Measurements from ENCODE around the gene FAM174C. TPM values are rescaled to one million over a fixed set of nuclear protein-coding genes. Genes with fewer than 3 reads are reported as not detected.

Gene FAM174C
- total and polyA plus RNA-seq, 2 donors (not counting 3 experiments of a cell fraction or from before 2014, with no cell fraction given): 46.7 to 83.9 TPM

DNA sequence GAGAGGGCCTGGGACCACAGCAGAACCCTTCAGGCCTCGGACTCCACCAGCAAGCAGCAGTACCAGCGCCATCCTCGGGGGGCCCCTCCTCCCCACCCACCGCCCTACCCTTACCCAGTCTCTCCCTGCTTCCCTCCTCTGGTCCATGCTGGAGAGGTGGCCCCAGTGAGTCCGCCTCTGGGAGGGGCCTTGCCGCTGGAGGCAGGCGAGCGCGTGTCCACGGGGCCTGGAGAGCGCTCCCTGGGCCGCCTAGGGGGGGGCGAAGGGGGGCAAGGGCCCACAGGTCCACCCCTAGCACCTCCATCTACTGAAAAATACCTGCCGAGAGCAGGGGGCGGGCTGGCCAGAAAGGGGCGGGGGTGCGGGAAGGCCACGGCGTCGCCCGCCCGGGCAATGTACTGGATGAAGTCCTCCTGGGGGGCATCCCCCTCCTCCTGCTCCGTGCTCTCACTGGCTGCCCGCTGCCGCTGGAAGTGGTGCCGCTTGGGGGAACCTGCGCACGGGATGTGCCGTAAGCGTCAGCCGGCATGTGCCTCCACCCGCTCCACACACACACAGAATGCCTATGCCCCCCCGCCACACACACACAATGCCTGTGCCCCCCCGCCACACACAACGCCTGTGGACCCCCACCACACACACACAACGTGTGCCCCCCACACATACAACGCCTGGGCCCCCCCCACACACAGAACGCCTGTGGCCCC, 44.4 kb upstream of the FAM174C start:
- no peaks in the 10 kb centered on the region for H3K27me3 ChIP-seq (ENCODE audit: control insufficient read depth in 2 of 2, insufficient read depth in 2 of 2, low read length in 2 of 2)

More for the DNA sequence above, 44.4 kb upstream of the FAM174C start:
- Histone ChIP-seq H3K9me1 (replicated peaks; ENCODE audit: control insufficient read depth, extremely low read depth, insufficient read depth, low read length) (no peaks in the 10 kb centered on the region), H3K9ac (replicated peaks; ENCODE audit: extremely low read depth, insufficient read depth, low read length) (no peak overlapping the region), H3K79me2 (ENCODE audit: control insufficient read depth, insufficient read depth, low read length) (no peaks in the 10 kb centered on the region), H3K27ac (ENCODE audit: insufficient read depth, low read depth, low read length) (no peak overlapping the region), H4K20me1 (replicated peaks; ENCODE audit: control insufficient read depth, extremely low read depth, insufficient read depth, low read length) (no peaks in the 10 kb centered on the region), H2AFZ (ENCODE audit: low read depth, low read length) (no peak overlapping the region), H3K36me3 (ENCODE audit: control insufficient read depth in 2 of 2, extremely low read depth in 1 of 2, insufficient read depth in 2 of 2, low read length in 2 of 2) (peaks cover 0 to 18% of the 10 kb centered on the region in 2 experiments), H3K4me1 (ENCODE audit: control insufficient read depth, extremely low read depth, insufficient read depth, low read length) (peaks cover 10% of the 10 kb centered on the region), H3K4me2 (ENCODE audit: insufficient read depth, low read length) (no peak overlapping the region), H3K4me3 (replicated peaks in 1 of 3; ENCODE audit: insufficient read depth in 1 of 3, low read depth in 1 of 3, low read length in 3 of 3) (no peak overlapping the region), H3K9me3 (replicated peaks; ENCODE audit: control insufficient read depth, insufficient read depth, low read length) (no peaks in the 10 kb centered on the region)
- CTCF ChIA-PET: no interaction called here
- DNase-seq (ENCODE audit: low read depth, low spot score) (no peak), FAIRE-seq (no peak)
- no TSS peak for BruUV-seq (replicated peaks)
- POLR2A ChIA-PET: no interaction called here
- TF ChIP-seq, protein P1, sequence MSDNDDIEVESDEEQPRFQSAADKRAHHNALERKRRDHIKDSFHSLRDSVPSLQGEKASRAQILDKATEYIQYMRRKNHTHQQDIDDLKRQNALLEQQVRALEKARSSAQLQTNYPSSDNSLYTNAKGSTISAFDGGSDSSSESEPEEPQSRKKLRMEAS (IDR thresholded peaks at IDR 0.05; ENCODE audit: insufficient read depth, insufficient read length): no peak
- TF ChIP-seq JUN (IDR thresholded peaks at IDR 0.05; ENCODE audit: borderline replicate concordance, insufficient read depth, insufficient read length, low read depth) (no peak), FOS (IDR thresholded peaks at IDR 0.05; ENCODE audit: borderline replicate concordance, insufficient read depth, low read length) (no peak), GATA2 (IDR thresholded peaks at IDR 0.05; ENCODE audit: insufficient read depth, insufficient read length, low read depth, low read length) (no peak), MYC (IDR thresholded peaks at IDR 0.05; ENCODE audit: low read depth, low read length) (no peak), POLR2AphosphoS5 (IDR thresholded peaks at IDR 0.05; ENCODE audit: insufficient read depth, low read depth, low read length) (no peak), POLR2A (IDR thresholded peaks at IDR 0.05; ENCODE audit: low read depth, low read length) (no peak), EZH2 (IDR thresholded peaks at IDR 0.05; ENCODE audit: borderline replicate concordance, low read depth, low read length, severe bottlenecking) (no peak)
- TF ChIP-seq, protein P2, sequence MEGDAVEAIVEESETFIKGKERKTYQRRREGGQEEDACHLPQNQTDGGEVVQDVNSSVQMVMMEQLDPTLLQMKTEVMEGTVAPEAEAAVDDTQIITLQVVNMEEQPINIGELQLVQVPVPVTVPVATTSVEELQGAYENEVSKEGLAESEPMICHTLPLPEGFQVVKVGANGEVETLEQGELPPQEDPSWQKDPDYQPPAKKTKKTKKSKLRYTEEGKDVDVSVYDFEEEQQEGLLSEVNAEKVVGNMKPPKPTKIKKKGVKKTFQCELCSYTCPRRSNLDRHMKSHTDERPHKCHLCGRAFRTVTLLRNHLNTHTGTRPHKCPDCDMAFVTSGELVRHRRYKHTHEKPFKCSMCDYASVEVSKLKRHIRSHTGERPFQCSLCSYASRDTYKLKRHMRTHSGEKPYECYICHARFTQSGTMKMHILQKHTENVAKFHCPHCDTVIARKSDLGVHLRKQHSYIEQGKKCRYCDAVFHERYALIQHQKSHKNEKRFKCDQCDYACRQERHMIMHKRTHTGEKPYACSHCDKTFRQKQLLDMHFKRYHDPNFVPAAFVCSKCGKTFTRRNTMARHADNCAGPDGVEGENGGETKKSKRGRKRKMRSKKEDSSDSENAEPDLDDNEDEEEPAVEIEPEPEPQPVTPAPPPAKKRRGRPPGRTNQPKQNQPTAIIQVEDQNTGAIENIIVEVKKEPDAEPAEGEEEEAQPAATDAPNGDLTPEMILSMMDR (IDR thresholded peaks at IDR 0.05; ENCODE audit: extremely low read depth in 1 of 2, insufficient read depth in 1 of 2, low read depth in 1 of 2, low read length in 2 of 2): no peak
- dilution Hi-C loops (cut with MboI; ENCODE audit: extremely low pct_ligation_motif_present, low sequenced_read_pairs) (no loop called here), intact Hi-C loops (cut with micrococcal nuclease) (no loop called here)
